ENCODE measurements around the gene RFC2. TPM values are rescaled to one million over a fixed set of nuclear protein-coding genes. Genes with fewer than 3 reads are reported as not detected.

The RFC2 gene
- total and polyA plus RNA-seq, 2 of the 8 experiments (the other 6 are each of a cell fraction or from before 2014, with no cell fraction given), result 52.9 to 85.4 TPM

GRCh38 chr7:74292757-74293576 is 38.8 kb upstream of the RFC2 start:
- DNase-seq (ENCODE audit: low read depth in 1 of 2, low spot score in 2 of 2) (no peak), FAIRE-seq (no peak)
- Histone ChIP-seq H4K91ac (replicated peaks; ENCODE audit: insufficient read length, low read length) (no peak overlapping the region), H4K5ac (ENCODE audit: insufficient read length, low read depth, low read length) (no peak overlapping the region), H3K4ac (replicated peaks; ENCODE audit: insufficient read length, low read depth, low read length) (no peak overlapping the region), H3K9ac (replicated peaks in 1 of 4; ENCODE audit: extremely low read depth in 1 of 4, low read depth in 3 of 4, low read length in 3 of 4) (no peak overlapping the region), H3K56ac (replicated peaks; ENCODE audit: insufficient read length, low read depth, low read length) (no peak overlapping the region), H3K23me2 (ENCODE audit: low read depth, low read length) (peaks cover 11% of the 10 kb centered on the region; the same call in 1 of the 2 replicates), H2BK12ac (ENCODE audit: low read depth, low read length) (no peak overlapping the region; the same call in 1 of the 2 replicates), H3K14ac (ENCODE audit: insufficient read length) (no peak overlapping the region), H3K27ac (ENCODE audit: low read depth, low read length) (no peak overlapping the region), H3K27me3 (replicated peaks in 1 of 4; ENCODE audit: control insufficient read depth in 3 of 4, extremely low read depth in 1 of 4, insufficient read depth in 3 of 4, low read length in 3 of 4) (peaks cover 0 to 4% (median 0%) of the 10 kb centered on the region in 4 experiments; a peak in 3 of 7 replicates), H4K20me1 (replicated peaks in 1 of 2; ENCODE audit: control insufficient read depth in 1 of 2, insufficient read depth in 2 of 2, low read length in 2 of 2) (peaks cover 9 to 22% of the 10 kb centered on the region in 2 experiments), H3K9me3 (ENCODE audit: insufficient read depth in 2 of 2, low read depth in 1 of 2, low read length in 1 of 2) (peaks cover 0 to 2% of the 10 kb centered on the region in 2 experiments; a peak in 1 of 4 replicates), H2BK5ac (ENCODE audit: low read depth, low read length) (peak overlapping the region; percentile 49), H2BK120ac (replicated peaks; ENCODE audit: low read depth, low read length) (no peak overlapping the region), H3K4me3 (ENCODE audit: extremely low read depth in 1 of 4, insufficient read depth in 2 of 4, low read depth in 3 of 4, low read length in 4 of 4) (no peak overlapping the region), H3K18ac (ENCODE audit: extremely low read depth, low read length) (no peak overlapping the region), H3K36me3 (ENCODE audit: control insufficient read depth in 2 of 4, insufficient read depth in 4 of 4, low read length in 3 of 4) (no peaks in the 10 kb centered on the region; a peak in 1 of 8 replicates), H2BK15ac (ENCODE audit: low read length) (no peak overlapping the region), H2AK5ac (ENCODE audit: low read depth, low read length) (peak overlapping the region; percentile 84; the same call in 1 of the 2 replicates), H3K4me1 (replicated peaks in 1 of 4; ENCODE audit: control insufficient read depth in 3 of 4, insufficient read depth in 4 of 4, low read length in 3 of 4) (peaks cover 9 to 42% (median 32%) of the 10 kb centered on the region in 4 experiments), H3K79me2 (ENCODE audit: control insufficient read depth in 1 of 2, insufficient read depth in 2 of 2, low read length in 2 of 2) (peaks cover 0 to 70% of the 10 kb centered on the region in 2 experiments; a peak in 2 of 4 replicates), H4K8ac (ENCODE audit: extremely low read depth, insufficient read depth, low read length) (no peak overlapping the region), H2AFZ (ENCODE audit: low read length) (no peak overlapping the region), H2BK20ac (ENCODE audit: low read length) (no peak overlapping the region), H3K23ac (ENCODE audit: insufficient read length) (no peak overlapping the region), H3K79me1 (ENCODE audit: low read depth, low read length) (peaks cover 4% of the 10 kb centered on the region), H3K4me2 (ENCODE audit: insufficient read depth in 1 of 2, low read depth in 2 of 2, low read length in 2 of 2) (peak overlapping the region in 1 of 2 experiments; percentile 29; a peak in 2 of 4 replicates)
- POLR2A ChIA-PET (ENCODE audit: partially characterized antibody), result interaction anchor here (0.6 to 1.6 kb wide), 5 partner anchors 8 to 92 kb away, joined by 3 read pairs; no protein-coding TSS in a partner anchor
- WGBS, 2 experiments (ENCODE audit: extremely low coverage in 1 of 2, insufficient coverage in 1 of 2, insufficient read length in 1 of 2, insufficient replicate concordance in 2 of 2, low coverage in 1 of 2, low lambda C conversion rate in 2 of 2, missing lambda C conversion rate in 1 of 2), result 85% methylated on average over 18 of the region's 18 CpGs; no CpG with 5 or more reads in 1 of the 2 experiments
- CTCF ChIA-PET (ENCODE audit: partially characterized antibody), result interaction anchor here (0.6 to 6.8 kb wide), 11 partner anchors 11 to 274 kb away, joined by 3 to 75 read pairs (median 3); partner anchors contain the start of gene RFC2
- TF ChIP-seq SIX5 (IDR thresholded peaks at IDR 0.05; ENCODE audit: low read depth, low read length) (no peak), USF2 (IDR thresholded peaks at IDR 0.05; ENCODE audit: low read length) (peak; percentile 47; the same call in 1 of the 2 replicates)

Data from H1 (cell line).